Embryonic facial prominence (tissue), 1 donor: ENCODE results near the gene PCDHGC5.
A peak's percentile ranks its signal among the peaks of the same experiment; 100 is the strongest.

Source experiments
- DNase-seq: peaks from one replicate; pipeline ENCODE4 v3.0.0-alpha.2; 2016; ENCODE audit errors: extremely low spot score

The PCDHGC5 gene

DNA sequence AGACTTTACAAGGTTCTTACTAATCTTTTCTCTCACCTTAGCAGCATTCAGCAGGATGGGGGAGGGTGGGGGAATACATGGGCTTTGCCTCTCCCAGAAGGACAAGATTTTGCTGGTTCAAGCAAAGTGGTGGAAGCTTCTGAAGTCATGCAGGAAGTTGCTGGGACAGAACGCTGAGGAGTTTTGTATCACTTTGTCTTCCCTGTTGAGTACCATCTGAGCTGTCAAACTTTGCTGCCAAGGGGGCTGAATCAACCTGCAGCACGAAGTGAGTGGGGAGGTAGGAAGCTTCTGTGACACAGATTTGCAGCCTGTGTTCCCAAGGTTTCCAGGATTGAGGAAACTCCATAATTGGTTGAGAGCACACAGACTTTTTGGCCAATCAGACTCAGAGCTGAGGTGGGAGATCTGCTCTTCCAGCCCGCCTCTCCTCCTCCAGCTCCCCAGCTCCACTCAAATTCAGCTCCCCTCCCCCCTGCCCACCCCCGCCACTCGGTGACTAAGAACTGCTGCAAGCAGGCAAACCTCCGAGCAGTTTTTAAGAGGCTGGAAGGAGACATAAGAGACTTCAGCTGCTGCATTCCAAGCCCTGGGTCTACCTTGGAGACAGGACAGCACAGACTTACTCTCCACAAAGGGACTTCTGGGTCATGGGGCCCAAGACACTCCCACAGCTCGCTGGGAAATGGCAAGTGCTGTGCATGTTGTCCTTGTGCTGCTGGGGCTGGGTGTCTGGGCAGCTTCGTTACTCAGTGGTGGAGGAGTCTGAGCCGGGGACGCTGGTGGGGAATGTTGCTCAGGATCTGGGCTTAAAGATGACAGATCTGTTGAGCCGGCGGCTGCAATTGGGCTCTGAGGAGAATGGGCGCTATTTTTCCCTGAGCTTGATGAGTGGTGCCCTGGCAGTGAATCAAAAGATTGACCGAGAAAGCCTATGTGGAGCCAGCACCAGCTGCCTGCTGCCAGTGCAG, at the start of gene PCDHGC5:
Gene PCDHGC5 (plus strand): TSS at position 491 of the 971 bp plus-strand sequence. CDS start 160 bp downstream, at position 651.
- no peak for DNase-seq

DNA sequence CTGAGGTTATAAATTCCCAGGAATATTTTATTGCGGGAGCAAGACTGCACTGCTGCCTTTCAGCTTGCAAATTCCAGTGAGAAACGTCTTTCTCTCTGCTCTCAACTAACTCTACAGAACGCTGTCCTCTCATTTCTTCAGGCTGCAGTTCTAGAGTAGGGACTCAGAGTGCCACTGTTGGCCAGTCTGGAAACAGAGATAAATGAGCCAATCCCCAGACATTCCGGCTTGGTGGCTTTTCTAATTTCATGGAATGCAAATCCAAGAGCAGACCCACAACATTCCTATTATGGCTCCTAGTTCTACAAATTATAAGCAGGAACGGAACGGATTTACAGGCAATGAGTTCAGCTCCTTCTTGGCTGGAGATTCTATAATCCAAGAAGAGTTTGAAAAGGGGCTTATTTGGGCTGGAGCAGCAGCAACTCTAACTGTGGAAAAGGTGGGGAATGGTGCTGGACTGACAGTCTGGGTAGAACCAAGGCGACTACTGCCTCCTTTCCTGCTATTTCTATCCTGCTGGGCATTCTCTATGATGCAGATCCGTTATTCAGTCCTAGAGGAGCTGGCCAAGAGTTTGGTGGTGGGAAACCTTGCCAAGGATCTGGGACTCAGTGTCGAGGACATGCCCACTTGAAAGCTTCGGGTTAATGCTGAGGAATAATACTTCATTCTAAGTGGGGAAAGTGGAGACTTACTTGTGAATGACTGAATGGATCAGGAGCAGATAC, 49.3 kb upstream of the PCDHGC5 start:
- DNase-seq: no peak

DNA sequence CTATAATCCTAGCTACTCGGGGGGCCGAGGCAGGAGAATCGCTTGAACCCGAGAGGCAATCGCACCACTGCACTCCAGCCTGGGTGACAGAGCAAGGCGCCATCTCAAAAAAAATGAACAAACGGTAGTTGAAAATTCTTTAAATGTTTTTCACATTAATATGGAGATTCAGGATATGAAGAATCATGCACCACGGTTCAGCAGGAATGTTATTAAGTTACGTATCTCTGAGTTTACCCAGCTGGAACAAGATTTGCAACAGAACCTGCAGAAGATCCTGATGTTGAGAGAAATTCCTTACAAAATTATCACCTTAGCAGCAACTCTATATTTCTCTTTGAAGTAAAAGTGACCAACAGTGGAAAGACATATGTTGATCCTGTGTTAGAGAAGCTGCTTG, 48.5 kb upstream of the PCDHGC5 start:
- DNase-seq: no peak

DNA sequence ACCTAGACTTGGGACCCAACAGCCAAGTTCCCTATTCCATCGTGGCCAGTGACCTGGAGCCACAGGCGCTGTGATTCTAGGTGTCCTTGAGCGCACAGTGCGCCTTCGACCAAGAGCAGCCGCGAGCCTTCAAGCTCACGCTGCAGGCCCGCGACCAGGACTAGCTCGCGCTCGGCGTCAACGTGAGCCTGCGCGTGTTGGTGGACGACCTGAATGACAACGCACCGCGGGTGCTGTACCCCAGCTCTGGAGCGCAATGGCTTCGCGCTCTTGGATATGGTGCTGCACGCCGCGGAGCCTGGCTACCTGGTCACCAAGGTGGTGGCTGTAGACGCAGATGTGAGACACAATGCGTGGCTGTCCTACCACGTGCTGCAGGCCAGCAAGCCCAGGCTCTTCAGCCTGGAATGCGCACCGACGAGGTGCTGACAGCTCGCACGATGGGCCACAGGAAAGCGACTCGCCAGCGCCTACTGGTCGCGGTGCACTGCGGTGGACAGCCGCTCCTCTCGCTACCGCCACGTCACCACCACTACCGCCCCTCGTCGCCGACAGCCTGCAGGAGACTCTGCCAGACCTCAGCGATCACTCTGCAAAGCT, 47.2 kb upstream of the PCDHGC5 start:
- no peak for DNase-seq

DNA sequence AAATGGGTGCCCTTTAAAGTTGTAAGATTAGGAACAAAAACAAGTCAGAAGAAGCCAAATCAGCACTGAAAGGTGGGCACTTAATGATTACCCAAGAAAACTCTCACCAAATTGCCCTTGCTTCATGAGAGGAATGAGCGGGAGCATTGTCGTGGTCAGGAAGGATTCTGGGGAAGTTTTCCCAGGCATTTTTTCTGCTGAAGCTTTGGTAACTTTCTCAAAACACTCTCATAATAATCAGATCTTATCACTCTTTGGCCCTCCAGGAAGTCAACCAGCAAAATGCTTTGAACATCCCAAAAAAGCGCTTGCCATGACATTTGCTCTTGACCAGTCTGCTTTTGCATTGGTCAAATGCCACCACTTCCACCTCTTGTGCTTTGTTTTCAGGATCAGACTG, 23.5 kb upstream of the PCDHGC5 start:
- no peak for DNase-seq

DNA sequence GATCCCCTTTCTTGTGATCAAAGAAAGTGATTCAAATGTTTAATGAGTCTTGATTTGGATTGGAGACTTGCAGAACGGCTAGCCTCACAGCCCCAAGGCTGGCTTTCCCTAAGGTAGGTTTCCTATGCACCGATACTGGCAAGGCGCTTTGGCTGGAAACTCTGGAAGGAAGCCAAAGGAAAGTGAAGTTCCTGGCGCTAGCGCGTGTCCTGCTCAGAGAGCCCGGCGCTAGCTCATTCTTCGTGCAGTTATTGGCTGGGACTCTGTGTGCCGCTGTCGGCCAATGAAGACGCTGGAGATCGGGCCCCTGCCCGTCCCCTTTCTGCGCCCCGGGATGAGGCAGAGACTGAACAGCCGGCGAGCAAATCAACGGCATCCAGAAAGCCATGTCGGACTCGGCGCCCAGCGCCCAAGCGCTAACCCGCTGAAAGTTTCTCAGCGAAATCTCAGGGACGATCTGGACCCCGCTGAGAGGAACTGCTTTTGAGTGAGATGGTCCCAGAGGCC, 13.2 kb upstream of the PCDHGC5 start, which contains the start of gene PCDHGC3:
Gene PCDHGC3 (plus strand): TSS at position 342 of the 507 bp plus-strand sequence. CDS start 151 bp downstream, at position 493.
- peak; percentile 93 for DNase-seq

DNA sequence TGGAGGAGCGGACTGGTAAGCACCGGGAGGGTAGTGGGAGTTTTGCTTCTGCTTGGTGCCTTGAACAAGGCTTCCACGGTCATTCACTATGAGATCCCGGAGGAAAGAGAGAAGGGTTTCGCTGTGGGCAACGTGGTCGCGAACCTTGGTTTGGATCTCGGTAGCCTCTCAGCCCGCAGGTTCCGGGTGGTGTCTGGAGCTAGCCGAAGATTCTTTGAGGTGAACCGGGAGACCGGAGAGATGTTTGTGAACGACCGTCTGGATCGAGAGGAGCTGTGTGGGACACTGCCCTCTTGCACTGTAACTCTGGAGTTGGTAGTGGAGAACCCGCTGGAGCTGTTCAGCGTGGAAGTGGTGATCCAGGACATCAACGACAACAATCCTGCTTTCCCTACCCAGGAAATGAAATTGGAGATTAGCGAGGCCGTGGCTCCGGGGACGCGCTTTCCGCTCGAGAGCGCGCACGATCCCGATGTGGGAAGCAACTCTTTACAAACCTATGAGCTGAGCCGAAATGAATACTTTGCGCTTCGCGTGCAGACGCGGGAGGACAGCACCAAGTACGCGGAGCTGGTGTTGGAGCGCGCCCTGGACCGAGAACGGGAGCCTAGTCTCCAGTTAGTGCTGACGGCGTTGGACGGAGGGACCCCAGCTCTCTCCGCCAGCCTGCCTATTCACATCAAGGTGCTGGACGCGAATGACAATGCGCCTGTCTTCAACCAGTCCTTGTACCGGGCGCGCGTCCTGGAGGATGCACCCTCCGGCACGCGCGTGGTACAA, 12.6 kb upstream of the PCDHGC5 start:
- peak; percentile 75 for DNase-seq

DNA sequence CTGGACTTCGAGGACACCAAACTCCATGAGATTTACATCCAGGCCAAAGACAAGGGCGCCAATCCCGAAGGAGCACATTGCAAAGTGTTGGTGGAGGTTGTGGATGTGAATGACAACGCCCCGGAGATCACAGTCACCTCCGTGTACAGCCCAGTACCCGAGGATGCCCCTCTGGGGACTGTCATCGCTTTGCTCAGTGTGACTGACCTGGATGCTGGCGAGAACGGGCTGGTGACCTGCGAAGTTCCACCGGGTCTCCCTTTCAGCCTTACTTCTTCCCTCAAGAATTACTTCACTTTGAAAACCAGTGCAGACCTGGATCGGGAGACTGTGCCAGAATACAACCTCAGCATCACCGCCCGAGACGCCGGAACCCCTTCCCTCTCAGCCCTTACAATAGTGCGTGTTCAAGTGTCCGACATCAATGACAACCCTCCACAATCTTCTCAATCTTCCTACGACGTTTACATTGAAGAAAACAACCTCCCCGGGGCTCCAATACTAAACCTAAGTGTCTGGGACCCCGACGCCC, 11.8 kb upstream of the PCDHGC5 start:
- DNase-seq: no peak

DNA sequence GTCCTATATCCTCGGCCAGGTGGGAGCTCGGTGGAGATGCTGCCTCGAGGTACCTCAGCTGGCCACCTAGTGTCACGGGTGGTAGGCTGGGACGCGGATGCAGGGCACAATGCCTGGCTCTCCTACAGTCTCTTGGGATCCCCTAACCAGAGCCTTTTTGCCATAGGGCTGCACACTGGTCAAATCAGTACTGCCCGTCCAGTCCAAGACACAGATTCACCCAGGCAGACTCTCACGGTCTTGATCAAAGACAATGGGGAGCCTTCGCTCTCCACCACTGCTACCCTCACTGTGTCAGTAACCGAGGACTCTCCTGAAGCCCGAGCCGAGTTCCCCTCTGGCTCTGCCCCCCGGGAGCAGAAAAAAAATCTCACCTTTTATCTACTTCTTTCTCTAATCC, 11.1 kb upstream of the PCDHGC5 start:
- no peak for DNase-seq

DNA sequence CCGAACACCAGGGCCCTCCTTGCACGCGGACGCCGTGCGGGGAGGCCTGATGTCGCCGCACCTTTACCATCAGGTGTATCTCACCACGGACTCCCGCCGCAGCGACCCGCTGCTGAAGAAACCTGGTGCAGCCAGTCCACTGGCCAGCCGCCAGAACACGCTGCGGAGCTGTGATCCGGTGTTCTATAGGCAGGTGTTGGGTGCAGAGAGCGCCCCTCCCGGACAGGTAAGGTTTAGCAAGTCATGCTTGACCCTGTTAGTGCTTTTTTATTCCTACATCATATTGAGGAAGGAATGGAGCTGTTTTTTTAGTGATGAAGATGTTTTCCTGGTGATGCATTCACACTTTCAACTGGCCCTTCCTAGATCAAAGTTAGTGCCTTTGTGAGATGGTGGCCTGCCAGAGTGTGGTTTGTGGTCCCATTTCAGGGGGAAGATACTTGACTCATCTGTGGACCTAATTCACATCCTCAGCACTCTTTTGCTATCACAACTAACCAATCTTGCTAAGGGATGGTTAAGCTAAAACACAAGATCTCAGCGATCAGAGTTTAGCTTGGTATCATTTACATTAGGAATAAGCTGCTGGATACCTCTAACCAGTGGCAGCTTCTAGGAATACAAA, 10.4 kb upstream of the PCDHGC5 start:
- DNase-seq: no peak

DNA sequence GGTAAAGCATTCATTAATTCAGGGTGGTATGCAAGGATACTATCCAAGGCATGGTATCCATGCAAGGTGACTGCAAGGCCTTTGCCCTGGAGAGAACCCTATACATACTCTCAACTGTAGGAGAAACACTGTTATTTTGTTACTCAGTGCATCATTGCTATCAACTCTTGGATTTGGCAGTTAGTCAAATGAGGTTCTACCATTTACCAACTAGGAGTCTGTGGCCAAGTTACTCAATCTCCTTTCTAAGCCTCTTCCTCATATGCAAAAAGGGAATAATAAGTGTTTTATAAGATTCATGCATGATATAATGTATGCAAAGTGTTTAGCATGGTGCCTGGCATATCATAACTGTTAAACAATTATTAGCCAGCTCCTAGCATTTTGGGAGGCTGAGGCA, 9.1 kb upstream of the PCDHGC5 start:
- no peak for DNase-seq

DNA sequence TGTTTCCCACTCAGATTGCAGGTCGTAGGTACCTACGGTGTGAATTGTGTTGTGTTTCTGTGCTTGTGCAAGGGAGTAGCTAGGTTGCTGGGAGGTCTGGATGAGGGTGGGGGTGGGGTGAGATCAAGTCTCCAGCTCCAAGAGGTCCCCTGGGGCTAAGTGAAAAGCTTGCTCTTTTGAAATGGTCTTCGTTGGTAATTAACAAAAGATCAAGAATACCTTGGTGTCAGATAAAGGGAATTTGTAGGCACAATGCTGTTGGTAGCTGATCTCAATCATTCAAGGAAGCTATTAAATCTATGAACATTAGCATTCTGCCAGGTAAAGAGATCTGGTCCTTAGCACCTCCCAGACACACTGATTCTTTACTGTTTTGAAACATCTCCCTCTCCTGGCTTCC, 5.0 kb upstream of the PCDHGC5 start:
- DNase-seq: no peak

DNA sequence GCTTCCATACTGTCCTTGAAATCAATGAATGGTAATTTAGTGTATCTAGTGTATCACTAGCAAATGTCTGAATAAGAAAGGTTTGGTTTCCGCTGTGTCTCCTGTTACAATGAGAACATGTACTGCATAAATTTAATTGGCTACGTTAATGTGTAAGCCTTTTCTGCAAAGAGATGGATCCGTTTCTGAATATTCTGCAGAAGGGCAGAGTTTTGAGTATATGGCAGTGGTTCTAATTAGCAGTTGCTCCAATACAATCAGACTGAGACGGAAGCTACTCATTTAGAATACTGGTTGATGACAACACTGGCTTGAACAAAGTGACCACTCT, 4.6 kb upstream of the PCDHGC5 start:
- no peak for DNase-seq

DNA sequence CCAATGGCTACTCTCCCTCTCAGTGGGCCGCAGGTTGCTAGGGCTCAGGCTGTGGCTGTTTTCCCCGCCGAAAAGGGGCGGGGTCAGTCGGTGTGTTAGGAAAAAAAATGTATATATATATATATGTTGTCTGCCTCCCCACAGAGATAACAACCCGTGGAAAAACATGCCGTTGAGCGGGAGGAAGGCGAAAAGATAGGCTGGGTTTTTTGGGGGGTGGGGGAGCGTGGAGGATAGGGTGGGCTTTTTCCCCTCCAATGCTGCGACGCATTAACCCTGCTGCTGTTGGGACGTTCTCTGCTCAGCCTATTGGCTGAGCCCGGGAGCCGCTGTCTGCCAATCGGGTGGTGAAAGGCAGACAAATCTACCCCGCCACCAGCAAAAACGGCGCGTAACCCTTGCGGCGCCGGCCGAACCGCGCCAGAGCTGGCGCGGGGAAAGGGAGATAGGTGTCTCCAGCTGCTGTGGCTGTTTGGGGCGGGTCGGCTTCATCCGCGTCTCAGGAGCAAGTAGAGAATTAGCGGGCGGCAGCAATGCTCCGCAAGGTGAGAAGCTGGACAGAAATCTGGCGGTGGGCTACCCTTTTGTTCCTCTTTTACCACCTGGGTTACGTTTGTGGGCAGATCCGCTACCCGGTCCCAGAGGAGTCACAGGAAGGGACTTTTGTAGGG, 4.1 kb upstream of the PCDHGC5 start, which contains the start of gene PCDHGC4:
Gene PCDHGC4 (plus strand): TSS at position 390 of the 671 bp plus-strand sequence. CDS start 144 bp downstream, at position 534.
- DNase-seq: no peak

DNA sequence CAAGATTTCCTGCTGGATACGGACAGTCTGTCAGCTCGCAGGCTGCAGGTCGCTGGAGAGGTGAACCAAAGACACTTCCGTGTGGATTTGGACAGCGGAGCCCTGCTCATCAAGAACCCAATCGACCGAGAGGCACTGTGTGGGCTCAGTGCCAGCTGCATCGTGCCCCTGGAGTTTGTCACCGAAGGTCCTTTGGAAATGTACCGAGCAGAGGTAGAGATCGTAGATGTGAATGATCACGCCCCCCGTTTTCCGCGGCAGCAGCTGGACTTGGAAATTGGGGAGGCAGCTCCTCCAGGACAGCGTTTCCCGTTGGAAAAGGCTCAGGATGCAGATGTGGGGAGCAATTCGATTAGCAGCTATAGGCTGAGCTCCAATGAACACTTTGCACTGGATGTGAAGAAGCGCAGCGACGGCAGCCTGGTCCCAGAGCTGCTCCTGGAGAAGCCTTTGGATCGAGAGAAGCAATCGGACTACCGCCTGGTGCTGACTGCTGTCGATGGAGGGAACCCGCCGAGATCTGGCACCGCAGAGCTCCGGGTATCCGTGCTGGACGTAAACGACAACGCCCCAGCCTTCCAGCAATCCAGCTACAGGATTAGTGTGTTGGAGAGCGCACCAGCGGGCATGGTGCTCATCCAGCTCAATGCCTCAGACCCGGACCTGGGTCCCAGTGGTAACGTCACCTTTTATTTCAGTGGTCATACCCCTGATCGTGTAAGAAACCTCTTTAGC, 3.4 kb upstream of the PCDHGC5 start:
- no peak for DNase-seq

DNA sequence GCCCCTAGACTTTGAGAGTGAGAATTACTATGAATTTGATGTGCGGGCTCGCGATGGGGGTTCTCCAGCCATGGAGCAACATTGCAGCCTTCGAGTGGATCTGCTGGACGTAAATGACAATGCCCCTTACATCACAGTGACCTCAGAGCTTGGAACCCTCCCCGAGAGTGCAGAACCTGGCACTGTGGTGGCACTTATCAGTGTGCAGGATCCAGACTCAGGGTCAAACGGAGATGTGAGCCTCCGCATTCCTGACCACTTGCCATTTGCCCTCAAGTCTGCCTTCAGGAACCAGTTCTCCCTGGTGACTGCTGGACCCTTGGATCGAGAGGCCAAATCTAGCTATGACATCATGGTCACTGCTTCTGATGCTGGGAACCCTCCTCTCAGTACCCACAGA, 2.8 kb upstream of the PCDHGC5 start:
- no peak for DNase-seq

DNA sequence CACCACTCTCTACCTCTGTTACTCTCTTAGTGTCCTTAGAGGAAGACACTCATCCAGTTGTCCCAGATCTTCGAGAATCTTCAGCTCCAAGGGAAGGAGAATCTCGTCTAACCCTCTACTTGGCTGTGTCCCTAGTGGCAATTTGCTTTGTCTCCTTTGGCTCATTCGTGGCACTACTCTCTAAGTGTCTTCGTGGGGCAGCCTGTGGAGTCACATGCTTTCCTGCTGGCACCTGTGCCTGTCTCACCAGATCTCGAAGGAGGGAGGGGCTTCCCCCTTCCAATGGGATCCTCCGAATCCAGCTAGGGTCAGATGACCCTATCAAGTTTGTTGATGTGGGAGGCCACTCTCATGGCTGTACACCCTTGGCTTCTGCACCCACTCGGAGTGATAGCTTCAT, 1.8 kb upstream of the PCDHGC5 start:
- no peak for DNase-seq

DNA sequence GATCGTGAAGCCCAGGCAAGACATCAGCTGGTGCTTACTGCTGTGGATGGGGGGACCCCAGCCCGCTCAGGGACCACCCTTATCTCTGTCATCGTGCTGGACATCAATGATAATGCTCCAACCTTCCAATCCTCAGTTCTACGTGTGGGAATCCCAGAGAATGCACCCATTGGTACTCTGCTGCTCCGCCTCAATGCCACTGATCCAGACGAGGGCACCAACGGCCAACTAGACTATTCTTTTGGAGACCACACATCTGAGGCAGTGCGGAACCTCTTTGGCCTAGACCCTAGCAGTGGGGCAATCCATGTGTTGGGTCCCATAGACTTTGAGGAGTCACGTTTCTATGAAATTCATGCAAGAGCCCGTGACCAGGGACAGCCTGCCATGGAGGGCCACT, 960 bp downstream of the PCDHGC5 start:
- DNase-seq: no peak

DNA sequence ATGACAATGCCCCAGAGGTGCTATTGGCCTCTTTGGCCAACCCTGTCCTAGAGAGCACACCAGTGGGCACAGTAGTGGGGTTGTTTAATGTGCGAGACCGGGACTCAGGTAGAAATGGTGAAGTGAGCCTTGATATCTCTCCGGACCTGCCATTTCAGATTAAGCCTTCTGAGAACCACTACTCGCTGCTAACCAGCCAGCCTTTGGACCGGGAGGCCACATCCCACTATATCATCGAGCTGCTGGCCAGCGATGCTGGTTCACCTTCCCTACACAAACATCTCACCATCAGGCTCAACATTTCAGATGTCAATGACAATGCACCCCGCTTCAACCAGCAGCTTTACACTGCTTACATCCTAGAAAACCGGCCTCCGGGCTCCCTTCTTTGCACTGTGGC, 1.4 kb downstream of the PCDHGC5 start:
- DNase-seq: no peak
